K562 (cell line): ENCODE results near the gene ERMARD. TPM values are rescaled to one million over a fixed set of nuclear protein-coding genes. Genes with fewer than 3 reads are reported as not detected.

ENCODE experiments used
- CBX2 ChIP-seq: fragments of 200-600 bp; sonication (generic); IDR thresholded peaks from one replicate; pipeline ENCODE4 v1.6.1; 2012; ENCODE audit warnings: mild to moderate bottlenecking, low read length, inconsistent platforms; ENCODE audit not compliant: insufficient read depth, poor library complexity, severe bottlenecking
- CHD2 ChIP-seq: IDR thresholded peaks from 2 replicates; pipeline ENCODE4 v1.6.1; 2011; ENCODE audit warnings: low read depth, low read length
- CHD4 ChIP-seq: fragments of 200-600 bp; sonication (generic); IDR thresholded peaks from 3 replicates; pipeline ENCODE4 v1.6.1; 2012; ENCODE audit warnings: low read depth, mild to moderate bottlenecking, mixed read lengths, low read length, inconsistent platforms; ENCODE audit not compliant: insufficient read depth, insufficient replicate concordance, poor library complexity, severe bottlenecking
- DDX20 ChIP-seq: fragments of 450-650 bp; IDR thresholded peaks from 2 replicates; pipeline ENCODE4 v1.6.1; 2016; ENCODE audit warnings: missing genetic modification characterization, low read depth, mild to moderate bottlenecking, missing compliant biosample characterization, moderate library complexity
- KAT2B ChIP-seq: IDR thresholded peaks from one replicate; pipeline ENCODE4 v1.6.1; 2012; ENCODE audit warnings: low read depth, mild to moderate bottlenecking, control low read depth, inconsistent platforms, low read length, moderate library complexity
- NELFE ChIP-seq: IDR thresholded peaks from 2 replicates; pipeline ENCODE4 v1.6.1; 2011; ENCODE audit warnings: mild to moderate bottlenecking; ENCODE audit not compliant: insufficient read depth, insufficient read length
- NONO ChIP-seq, 2 experiments: fragments of 200-400 bp in 1 of 2; fragments of 450-650 bp in 1 of 2; formaldehyde crosslinking in 1 of 2; IDR thresholded peaks; 2 replicates each; pipeline ENCODE4 v1.6.1; 2017; ENCODE audit warnings: low read depth in 2 of 2, mild to moderate bottlenecking in 2 of 2, moderate library complexity in 2 of 2, low read length in 1 of 2
- NR2C1 ChIP-seq, 2 experiments: fragments of 450-650 bp; IDR thresholded peaks; 2 replicates each; pipeline ENCODE4 v1.6.1; 2017; ENCODE audit warnings: mild to moderate bottlenecking in 2 of 2, antibody characterized with exemption in 1 of 2, inconsistent platforms in 1 of 2, missing compliant biosample characterization in 1 of 2, missing genetic modification characterization in 1 of 2
- NRF1 ChIP-seq, 2 experiments: fragments of 450-650 bp; IDR thresholded peaks in 1 of 2; conservative IDR thresholded peaks in 1 of 2; 2 replicates each; pipeline ENCODE4 v1.6.1; 2014; ENCODE audit warnings: mild to moderate bottlenecking in 2 of 2
- NUFIP1 ChIP-seq: fragments of 450-650 bp; IDR thresholded peaks from 2 replicates; pipeline ENCODE4 v1.6.1; 2018; ENCODE audit not compliant: partially characterized antibody
- POLR2H ChIP-seq: IDR thresholded peaks from 2 replicates; pipeline ENCODE4 v1.6.1; 2016; ENCODE audit warnings: missing genetic modification characterization, low read depth, mild to moderate bottlenecking, control low read depth, missing compliant biosample characterization, moderate library complexity
- SMAD4 ChIP-seq: fragments of 250-450 bp; sonication (Bioruptor Pico); conservative IDR thresholded peaks from 2 replicates; pipeline ENCODE4 v1.8.0; 2021; ENCODE audit warnings: inconsistent platforms, mild to moderate bottlenecking, moderate library complexity
- SMARCC2 ChIP-seq: fragments of 450-650 bp; IDR thresholded peaks from 2 replicates; pipeline ENCODE4 v1.6.1; 2017; ENCODE audit warnings: antibody characterized with exemption, moderate library complexity, mild to moderate bottlenecking, low read depth
- SMC3 ChIP-seq: conservative IDR thresholded peaks from 2 replicates; pipeline ENCODE4 v1.6.1; 2011; ENCODE audit warnings: low read depth, low read length, improper control_type of control experiment; ENCODE audit not compliant: insufficient read depth
- SRF ChIP-seq, 2 experiments: fragments of 250-450, 450-650 bp in 1 of 2; sonication (Bioruptor Pico) in 1 of 2; sonication (generic) in 1 of 2; formaldehyde crosslinking; IDR thresholded peaks; 2 replicates each; pipeline versions ENCODE4 v1.5.0 to v1.5.1; 2020 to 2022; ENCODE audit warnings: mild to moderate bottlenecking in 1 of 2, missing genetic modification reagents in 1 of 2
- TEAD4 ChIP-seq, 2 experiments: sonication (generic) in 1 of 2; formaldehyde crosslinking in 1 of 2; IDR thresholded peaks; 2 replicates each; pipeline versions ENCODE4 v1.6.1 to v1.8.0; 2012 to 2022; ENCODE audit warnings: borderline replicate concordance in 1 of 2, inconsistent platforms in 1 of 2, low read length in 1 of 2, mild to moderate bottlenecking in 1 of 2, missing genetic modification reagents in 1 of 2
- ZNF584 ChIP-seq: fragments of 200-800 bp; sonication (Bioruptor generic); IDR thresholded peaks from 2 replicates; pipeline ENCODE4 v1.6.1; 2016; ENCODE audit warnings: low read depth, mild to moderate bottlenecking, missing genetic modification characterization, missing compliant biosample characterization
- polyA plus RNA-seq, 8 experiments: library from polyadenylated mRNA; depleted of rRNA in 4 of 8; stranded (reverse) in 5 of 8; unstranded in 3 of 8; fragments of >200 nt; fragmentation: Nextera tagmentation in 2 of 8; fragmentation: Illumina TruSeq in 1 of 8; extraction: Ambion mirVana in 2 of 8; extraction: Trizol in 1 of 8; gene quantifications; 2 replicates each; pipeline versions ENCODE4 v1.2.1 to v1.2.3, GENCODE V29; 2011 to 2014; ENCODE audit warnings: inconsistent platforms in 1 of 8, missing spikeins in 1 of 8
- total RNA-seq, 7 experiments: library from RNA; depleted of rRNA in 6 of 7; stranded (reverse); fragments of >200 nt in 6 of 7; fragmentation: Illumina TruSeq in 2 of 7; extraction: Trizol in 2 of 7; gene quantifications; 2 replicates each; pipeline versions ENCODE4 v1.2.1 to v1.2.3, GENCODE V29; 2011 to 2021; ENCODE audit warnings: low replicate concordance in 1 of 7
- TF ChIP-seq, protein P1 (sequence below): sonication (generic); IDR thresholded peaks from 2 replicates; pipeline ENCODE4 v1.6.1; 2016
- TF ChIP-seq, protein P2 (sequence below), 2 experiments: IDR thresholded peaks; 2 replicates each; pipeline ENCODE4 v1.6.1; 2011; ENCODE audit warnings: borderline replicate concordance in 1 of 2, control low read depth in 1 of 2, low read depth in 1 of 2, low read length in 1 of 2, mild to moderate bottlenecking in 1 of 2, mixed read lengths in 1 of 2, moderate library complexity in 1 of 2; ENCODE audit not compliant: insufficient read depth in 1 of 2, insufficient read length in 1 of 2, poor library complexity in 1 of 2, severe bottlenecking in 1 of 2; ENCODE audit errors: extremely low read depth in 1 of 2
- TF ChIP-seq, protein P3 (sequence below): sonication (generic); formaldehyde crosslinking; IDR thresholded peaks from 2 replicates; pipeline ENCODE4 v1.4.0; 2020; ENCODE audit warnings: mild to moderate bottlenecking, missing genetic modification reagents
- TF ChIP-seq, protein P4 (sequence below): fragments of 250-450 bp; sonication (Bioruptor Pico); IDR thresholded peaks from 2 replicates; pipeline ENCODE4 v1.9.0; 2021; ENCODE audit warnings: mild to moderate bottlenecking

The ERMARD gene
- total and polyA plus RNA-seq, 9 of the 15 experiments (the other 6 are each of a cell fraction or from before 2014, with no cell fraction given): 14.5 to 68.6 (median 27.7) TPM

DNA sequence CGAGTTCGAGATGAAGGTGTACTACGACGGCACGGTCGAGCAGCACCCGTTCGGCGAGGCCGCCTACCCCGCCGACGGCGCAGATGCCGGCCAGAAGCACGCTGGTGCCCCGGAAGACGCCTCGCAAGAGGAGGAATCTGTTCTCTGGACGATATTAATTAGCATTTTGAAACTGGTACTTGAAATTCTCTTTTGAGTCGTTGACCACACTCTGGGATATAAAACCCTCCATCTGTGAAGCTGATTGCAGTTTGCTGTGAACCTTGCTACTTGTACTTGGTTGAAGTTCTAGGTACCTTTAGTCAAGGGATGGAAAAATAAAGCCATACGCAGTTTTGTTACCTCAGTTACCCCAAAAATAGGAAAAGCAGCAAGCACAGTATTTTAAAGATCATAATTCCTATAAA is 48.6 kb upstream of the ERMARD start (continued):
- 0 out of 4 replicates have a peak, but pooled peaks of 1 of the 2 experiments have one; percentile 25 for TF ChIP-seq SRF (CRISPR knock-in tag; IDR thresholded peaks at IDR 0.05)
- TF ChIP-seq, protein P1, sequence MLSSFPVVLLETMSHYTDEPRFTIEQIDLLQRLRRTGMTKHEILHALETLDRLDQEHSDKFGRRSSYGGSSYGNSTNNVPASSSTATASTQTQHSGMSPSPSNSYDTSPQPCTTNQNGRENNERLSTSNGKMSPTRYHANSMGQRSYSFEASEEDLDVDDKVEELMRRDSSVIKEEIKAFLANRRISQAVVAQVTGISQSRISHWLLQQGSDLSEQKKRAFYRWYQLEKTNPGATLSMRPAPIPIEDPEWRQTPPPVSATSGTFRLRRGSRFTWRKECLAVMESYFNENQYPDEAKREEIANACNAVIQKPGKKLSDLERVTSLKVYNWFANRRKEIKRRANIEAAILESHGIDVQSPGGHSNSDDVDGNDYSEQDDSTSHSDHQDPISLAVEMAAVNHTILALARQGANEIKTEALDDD: no peak
- TF ChIP-seq TEAD4 (IDR thresholded peaks at IDR 0.05; ENCODE audit: low read length): no peak
- TF ChIP-seq TEAD4 (CRISPR knock-in tag; IDR thresholded peaks at IDR 0.05; ENCODE audit: borderline replicate concordance): peak; percentile 76; the same call in 1 of the 2 replicates
- no peak for TF ChIP-seq NUFIP1
- TF ChIP-seq DDX20 (tag): no peak
- TF ChIP-seq, protein P2, sequence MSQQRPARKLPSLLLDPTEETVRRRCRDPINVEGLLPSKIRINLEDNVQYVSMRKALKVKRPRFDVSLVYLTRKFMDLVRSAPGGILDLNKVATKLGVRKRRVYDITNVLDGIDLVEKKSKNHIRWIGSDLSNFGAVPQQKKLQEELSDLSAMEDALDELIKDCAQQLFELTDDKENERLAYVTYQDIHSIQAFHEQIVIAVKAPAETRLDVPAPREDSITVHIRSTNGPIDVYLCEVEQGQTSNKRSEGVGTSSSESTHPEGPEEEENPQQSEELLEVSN (IDR thresholded peaks at IDR 0.05; ENCODE audit: borderline replicate concordance in 1 of 2, extremely low read depth in 1 of 2, insufficient read depth in 1 of 2, insufficient read length in 1 of 2, low read depth in 1 of 2, low read length in 1 of 2, poor library complexity in 1 of 2, severe bottlenecking in 1 of 2): peak in 1 of 2 experiments; percentile 2
- TF ChIP-seq NR2C1 (IDR thresholded peaks at IDR 0.05): 0 out of 2 replicates have a peak, but pooled peaks have one; percentile 12
- TF ChIP-seq NR2C1 (tag; IDR thresholded peaks at IDR 0.05): no peak
- TF ChIP-seq CBX2: no peak
- TF ChIP-seq NRF1 (conservative IDR thresholded peaks at IDR 0.05 in 1 of 2, IDR thresholded peaks at IDR 0.05 in 1 of 2): peak; percentile 42 to 50; a peak in 2 of 4 replicates
- TF ChIP-seq SMAD4 (CRISPR knock-in tag): no peak; the same call in 1 of the 2 replicates
- no peak for TF ChIP-seq KAT2B
- TF ChIP-seq CHD2: 0 out of 2 replicates have a peak, but pooled peaks have one; percentile 21
- no peak for TF ChIP-seq POLR2H
- TF ChIP-seq ZNF584 (CRISPR knock-in tag): no peak
- no peak for TF ChIP-seq CHD4
- no peak for TF ChIP-seq SMC3
- TF ChIP-seq SMARCC2: no peak
- TF ChIP-seq, protein P3, sequence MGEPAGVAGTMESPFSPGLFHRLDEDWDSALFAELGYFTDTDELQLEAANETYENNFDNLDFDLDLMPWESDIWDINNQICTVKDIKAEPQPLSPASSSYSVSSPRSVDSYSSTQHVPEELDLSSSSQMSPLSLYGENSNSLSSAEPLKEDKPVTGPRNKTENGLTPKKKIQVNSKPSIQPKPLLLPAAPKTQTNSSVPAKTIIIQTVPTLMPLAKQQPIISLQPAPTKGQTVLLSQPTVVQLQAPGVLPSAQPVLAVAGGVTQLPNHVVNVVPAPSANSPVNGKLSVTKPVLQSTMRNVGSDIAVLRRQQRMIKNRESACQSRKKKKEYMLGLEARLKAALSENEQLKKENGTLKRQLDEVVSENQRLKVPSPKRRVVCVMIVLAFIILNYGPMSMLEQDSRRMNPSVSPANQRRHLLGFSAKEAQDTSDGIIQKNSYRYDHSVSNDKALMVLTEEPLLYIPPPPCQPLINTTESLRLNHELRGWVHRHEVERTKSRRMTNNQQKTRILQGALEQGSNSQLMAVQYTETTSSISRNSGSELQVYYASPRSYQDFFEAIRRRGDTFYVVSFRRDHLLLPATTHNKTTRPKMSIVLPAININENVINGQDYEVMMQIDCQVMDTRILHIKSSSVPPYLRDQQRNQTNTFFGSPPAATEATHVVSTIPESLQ (CRISPR knock-in tag): no peak
- TF ChIP-seq, protein P4, sequence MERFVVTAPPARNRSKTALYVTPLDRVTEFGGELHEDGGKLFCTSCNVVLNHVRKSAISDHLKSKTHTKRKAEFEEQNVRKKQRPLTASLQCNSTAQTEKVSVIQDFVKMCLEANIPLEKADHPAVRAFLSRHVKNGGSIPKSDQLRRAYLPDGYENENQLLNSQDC: no peak
- TF ChIP-seq NONO (IDR thresholded peaks at IDR 0.05; ENCODE audit: low read depth in 2 of 2, low read length in 1 of 2): 0 out of 4 replicates have a peak, but pooled peaks of 1 of the 2 experiments have one; percentile 11
- TF ChIP-seq NELFE: no peak
